GM18868 (cell line): ENCODE data around the gene ELAVL2.
"Not testable (repeated sequence)": the region's sequence is repeated elsewhere in the genome, so short reads cannot be mapped to it uniquely, and the experiment has no call there.

Source experiments
- ATAC-seq: cut with Tn5 transposase; IDR thresholded peaks from one replicate; pipeline ENCODE4 v1.9.1; 2021; ENCODE audit warnings: mild to moderate bottlenecking, moderate library complexity; ENCODE audit not compliant: unreplicated experiment

Gene ELAVL2

DNA sequence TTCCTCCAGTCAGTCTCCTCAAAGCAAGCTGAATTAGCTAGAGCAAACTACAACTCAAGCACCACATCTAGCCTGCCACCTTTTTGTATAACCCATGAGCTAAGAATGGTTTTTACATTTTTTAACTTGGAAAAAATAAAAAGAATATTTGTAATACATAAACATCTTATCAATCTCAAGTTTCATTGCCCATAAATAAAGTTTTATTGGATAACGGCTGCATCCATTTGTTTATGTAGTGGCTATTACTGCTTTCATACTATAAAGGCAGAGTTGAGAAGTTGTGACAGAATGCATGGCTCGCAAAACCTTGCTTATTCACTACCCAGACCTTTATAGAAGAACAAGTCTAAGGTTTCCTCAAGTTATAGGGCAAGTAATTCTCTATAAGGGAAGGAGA is 95.7 kb downstream of the ELAVL2 start:
- no peak for ATAC-seq

GRCh38 chr9:23728736-23729135 is 97.3 kb downstream of the ELAVL2 start:
- ATAC-seq: no peak

GRCh38 chr9:23725279-23725946 is 100.6 kb downstream of the ELAVL2 start:
- ATAC-seq: no peak

- ATAC-seq: no peak
Observed at GRCh38 chr9:23723672-23724071, 102.4 kb downstream of the ELAVL2 start.

DNA sequence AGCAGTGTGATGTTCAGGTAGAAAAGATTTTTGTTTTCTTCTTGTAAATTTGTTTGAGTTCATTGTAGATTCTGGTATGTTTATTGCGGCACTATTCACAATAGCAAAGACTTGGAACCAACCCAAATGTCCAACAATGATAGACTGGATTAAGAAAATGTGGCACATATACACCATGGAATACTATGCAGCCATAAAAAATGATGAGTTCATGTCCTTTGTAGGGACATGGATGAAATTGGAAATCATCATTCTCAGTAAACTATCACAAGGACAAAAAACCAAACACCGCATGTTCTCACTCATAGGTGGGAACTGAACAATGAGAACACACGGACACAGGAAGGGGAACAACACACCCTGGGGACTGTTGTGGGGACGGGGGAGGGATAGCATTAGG is 103.0 kb downstream of the ELAVL2 start:
- ATAC-seq: not testable (repeated sequence)

- no peak for ATAC-seq
Observed at GRCh38 chr9:23721466-23721865, 104.6 kb downstream of the ELAVL2 start.

DNA sequence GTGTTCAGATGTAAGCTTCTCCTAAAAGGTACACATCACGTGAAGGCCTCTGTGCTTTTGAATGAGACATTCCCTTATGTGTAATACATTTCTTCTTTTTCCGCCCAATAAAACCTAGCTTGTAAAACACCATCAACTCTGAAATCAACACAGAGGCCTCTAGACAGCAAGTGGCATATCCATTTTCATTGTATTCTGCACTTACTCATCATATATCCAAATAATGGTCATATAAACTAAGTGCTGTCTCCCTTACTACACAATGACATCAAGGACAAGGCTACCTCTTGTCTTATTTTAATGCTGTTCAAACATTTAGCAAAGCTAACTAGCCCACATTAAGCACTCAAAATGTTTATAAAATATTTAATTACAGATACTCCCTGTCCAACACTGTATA is 108.5 kb downstream of the ELAVL2 start:
- ATAC-seq: no peak

DNA sequence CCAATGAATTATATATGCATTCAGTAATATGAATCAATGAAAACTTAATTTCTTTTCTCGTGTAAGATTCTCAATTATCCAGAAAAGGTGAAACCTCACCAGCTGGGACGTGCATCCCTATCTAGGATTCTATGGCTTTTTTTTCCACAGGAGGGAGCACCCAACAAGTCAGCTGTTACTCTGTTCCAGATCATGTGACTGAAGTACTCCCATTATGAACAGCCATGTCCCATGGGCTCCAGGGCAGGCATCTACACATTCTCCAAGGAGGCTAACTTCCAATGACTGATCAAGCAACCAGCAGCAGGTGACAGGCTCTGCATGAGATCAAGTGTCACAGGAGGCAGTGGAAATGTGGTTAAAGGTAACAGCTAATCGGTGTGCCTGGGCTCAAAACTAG is 118.8 kb downstream of the ELAVL2 start:
- no peak for ATAC-seq

GRCh38 chr9:23702311-23702922 is 123.6 kb downstream of the ELAVL2 start:
- ATAC-seq: no peak

DNA sequence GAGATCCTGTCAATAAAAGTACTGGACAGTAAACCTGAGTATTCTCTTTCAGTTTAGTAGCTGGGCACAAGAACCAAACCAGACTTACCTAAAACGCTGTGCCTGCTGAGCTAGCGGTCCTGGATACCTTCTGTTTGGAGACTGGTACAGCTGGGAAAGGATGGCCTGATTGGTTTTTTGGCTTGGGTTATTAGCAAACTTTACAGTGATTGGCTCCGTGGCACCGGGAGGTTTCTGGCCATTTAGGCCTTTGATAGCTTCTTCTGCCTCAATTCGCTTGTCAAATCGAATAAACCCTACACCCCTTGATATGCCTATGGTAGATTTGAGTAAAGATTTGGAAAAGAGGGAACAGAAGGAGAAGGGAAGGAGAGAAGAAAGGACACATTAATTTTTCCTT is 124.7 kb downstream of the ELAVL2 start:
- no peak for ATAC-seq

- no peak for ATAC-seq
Observed at GRCh38 chr9:23700359-23700758, 125.7 kb downstream of the ELAVL2 start.

GRCh38 chr9:23698161-23698560 is 127.9 kb downstream of the ELAVL2 start:
- ATAC-seq: no peak

DNA sequence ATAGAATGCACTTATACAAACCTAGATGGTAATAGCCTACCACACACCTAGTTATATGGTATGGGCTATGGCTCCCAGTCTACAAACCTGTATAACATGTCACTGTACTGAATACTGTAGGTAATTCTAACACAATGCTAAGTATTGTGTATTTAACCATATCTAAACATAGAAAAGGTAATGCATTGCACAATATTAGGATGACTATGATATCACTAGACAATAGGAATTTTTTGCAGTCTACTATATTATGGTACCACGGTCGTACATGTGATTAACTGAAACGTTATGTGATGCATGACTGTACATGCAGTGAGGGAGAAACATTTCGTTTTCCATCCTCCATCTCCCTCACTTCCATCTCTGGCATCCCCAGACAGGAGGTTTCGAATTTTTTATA is 130.5 kb downstream of the ELAVL2 start:
- ATAC-seq: no peak

DNA sequence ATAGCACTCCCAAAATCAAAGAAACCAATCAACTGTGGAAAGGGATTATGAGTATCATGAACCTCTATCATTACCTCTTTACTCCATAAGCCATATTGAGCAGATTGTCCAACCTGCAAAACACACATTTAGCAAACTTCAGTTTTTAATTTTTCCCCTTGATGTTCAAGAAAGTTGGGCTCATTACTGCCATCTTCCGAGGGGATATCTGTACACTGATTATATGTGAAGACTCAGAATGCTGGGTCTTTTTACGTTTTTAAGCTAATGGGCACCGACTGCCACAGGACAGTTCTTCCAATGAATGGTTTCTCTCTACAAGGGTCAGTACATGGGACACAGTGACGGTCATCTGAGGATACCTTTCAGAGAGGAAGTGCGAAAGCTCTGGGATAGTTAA is 132.7 kb downstream of the ELAVL2 start:
- ATAC-seq: no peak

DNA sequence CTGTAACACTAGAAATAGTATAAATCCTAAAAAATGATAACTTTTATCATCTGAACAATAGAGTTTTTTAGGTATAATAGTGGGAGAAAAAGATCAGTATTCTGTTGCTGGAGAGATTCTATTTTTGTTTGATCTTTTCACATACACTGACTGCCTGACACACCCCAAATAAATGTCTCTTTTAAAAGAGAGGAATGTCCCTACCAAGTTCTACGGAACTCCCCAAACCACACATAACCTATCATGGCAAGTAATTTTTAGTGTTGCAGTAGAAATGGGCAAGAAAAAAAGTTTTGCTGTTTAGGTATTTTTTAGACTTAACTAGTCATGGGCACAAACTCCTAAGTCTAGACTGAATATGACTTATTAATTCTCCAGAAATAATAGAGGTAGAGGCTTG is 139.1 kb downstream of the ELAVL2 start:
- ATAC-seq: peak; percentile 48

DNA sequence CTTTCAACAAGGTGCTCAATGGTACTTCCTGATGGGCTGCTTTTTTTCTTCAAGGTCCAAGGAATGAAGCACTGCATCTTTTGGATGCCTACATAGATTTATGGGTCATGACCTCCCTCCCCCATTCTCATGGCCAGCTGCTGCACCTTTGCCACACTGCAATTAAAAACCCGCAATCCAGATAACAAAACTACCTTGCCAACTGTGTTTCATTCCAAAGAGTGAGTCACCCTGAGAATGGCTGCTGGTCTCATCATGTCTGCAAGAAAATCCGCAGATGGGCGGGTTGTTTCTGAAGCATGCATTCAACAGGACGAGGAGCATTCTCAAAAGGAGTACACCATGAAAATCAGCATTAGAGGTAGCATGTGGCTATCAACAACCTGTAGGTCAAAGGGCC is 139.8 kb downstream of the ELAVL2 start:
- ATAC-seq: no peak

GRCh38 chr9:23683611-23684061 is 142.4 kb downstream of the ELAVL2 start:
- ATAC-seq: no peak

DNA sequence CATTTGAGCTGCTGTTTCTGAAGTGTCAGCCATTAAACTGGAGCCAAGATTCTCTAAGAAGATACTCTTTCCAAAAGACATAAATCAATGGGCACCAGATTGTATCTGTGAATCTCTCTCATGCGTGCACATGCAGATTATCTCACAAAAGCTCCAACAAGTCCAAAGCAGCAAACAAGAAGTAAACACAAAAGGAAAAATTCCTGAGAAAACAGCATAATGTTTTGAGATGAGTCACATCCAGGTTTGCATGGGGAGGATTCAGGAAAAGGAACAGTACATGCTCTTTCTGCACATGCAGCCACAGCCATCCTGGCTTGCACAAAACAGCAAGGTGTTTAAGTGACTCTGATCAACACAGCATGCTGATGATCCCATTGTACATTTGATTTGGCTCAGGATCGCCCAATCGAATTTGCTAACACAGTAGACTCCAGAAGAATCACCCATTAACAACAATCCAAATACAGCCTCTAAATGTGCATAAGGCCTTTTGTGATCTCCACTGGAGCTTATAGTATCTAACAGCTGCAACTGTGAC is 143.1 kb downstream of the ELAVL2 start:
- ATAC-seq: no peak

- ATAC-seq: no peak
Observed at GRCh38 chr9:23682352-23682751, 143.7 kb downstream of the ELAVL2 start.

DNA sequence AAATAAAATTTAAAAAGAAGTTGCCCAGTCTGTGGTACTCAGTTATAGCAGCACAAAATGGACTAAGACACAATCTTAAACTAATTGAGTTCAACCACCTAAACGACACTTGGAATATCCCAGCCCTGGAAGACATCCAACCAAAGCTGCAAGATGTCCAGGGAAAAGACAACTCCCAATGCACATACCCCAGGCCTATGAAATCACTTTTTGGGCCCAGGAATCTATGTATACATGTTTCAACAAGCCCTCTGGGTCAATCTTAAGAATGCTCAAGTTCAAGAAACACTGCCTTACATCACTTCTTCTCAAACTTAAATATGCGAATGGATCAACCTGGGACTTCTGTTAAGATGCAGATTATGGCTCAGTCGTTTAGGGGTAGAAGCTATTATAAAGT is 148.6 kb downstream of the ELAVL2 start:
- ATAC-seq: no peak

- ATAC-seq: no peak
Observed at GRCh38 chr9:23674016-23674585, 151.9 kb downstream of the ELAVL2 start.

DNA sequence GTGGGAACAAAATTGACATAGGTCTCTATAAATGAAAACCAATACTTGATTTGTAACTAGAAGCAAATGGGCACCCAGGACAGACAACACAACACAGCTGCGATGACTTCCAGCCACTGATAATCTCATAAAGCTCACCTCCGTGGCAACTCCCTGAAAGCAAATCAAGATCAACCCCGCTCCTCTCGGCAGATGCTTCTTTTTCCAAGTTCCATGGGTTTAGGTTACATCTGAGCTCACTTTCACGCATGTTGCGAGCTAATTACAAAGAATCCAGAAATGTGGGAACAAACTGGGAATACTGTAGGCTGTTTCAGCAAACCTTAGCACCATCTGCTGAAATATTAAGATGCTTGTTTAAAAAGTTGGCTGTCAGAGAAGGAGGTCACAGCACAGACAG is 153.9 kb downstream of the ELAVL2 start:
- no peak for ATAC-seq
